GM19463 (cell line): Measurements from ENCODE around the gene UBR4.

ENCODE experiments used
- ATAC-seq: cut with Tn5 transposase; IDR thresholded peaks from one replicate; pipeline ENCODE4 v1.9.1; 2021; ENCODE audit warnings: mild to moderate bottlenecking, moderate library complexity; ENCODE audit not compliant: unreplicated experiment

Gene UBR4

DNA sequence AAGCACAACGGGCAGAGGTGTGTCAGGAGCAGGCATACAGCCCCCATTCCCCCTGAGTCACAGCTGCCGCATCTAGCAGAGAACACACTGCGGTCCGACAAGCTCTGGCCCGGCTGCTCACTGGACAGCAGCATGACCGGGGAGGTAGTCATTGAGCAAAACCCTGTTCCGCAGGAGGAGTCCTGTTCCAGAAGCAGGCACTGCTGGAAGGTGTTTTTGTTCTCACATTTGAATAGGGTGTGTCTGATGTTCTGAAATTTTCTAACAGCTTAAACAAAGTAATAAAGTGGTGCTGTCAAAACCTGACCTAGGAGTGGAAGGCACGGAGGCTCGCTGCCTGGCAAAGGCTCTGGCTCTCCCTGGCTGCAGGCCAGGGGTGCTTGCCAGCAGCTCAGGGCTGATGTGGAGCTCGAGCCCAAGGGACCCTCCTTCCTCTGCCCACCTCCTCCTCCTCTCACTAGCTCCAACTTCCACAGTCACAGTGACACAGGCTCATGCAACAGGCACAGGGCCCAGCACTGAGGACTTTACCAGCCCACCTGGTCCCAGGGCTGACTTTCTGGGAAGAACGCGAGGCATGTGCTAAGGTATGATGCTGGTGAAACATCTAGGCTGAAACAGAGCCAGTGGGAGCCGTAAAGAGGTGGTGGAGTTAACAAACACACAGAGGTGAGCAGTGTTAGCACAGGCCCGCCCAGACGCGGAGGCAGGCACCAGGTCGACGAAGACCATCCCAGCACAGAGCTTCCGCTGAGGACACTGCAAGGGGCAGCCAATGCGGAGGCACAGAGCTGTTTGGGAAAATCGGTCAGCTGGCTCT is 135.0 kb downstream of the UBR4 start:
- no peak for ATAC-seq

GRCh38 chr1:19074361-19074901 is 135.6 kb downstream of the UBR4 start:
- no peak for ATAC-seq

- no peak for ATAC-seq
These were observed 136.5 kb downstream of the UBR4 start for GRCh38 chr1:19073311-19074186.

- no peak for ATAC-seq
These were observed 137.6 kb downstream of the UBR4 start for GRCh38 chr1:19072285-19072981.

GRCh38 chr1:19071674-19072281 is 138.3 kb downstream of the UBR4 start:
- ATAC-seq = no peak

GRCh38 chr1:19070891-19071621 is 139.0 kb downstream of the UBR4 start:
- no peak for ATAC-seq

GRCh38 chr1:19070197-19070651 is 139.8 kb downstream of the UBR4 start:
- no peak for ATAC-seq

GRCh38 chr1:19068639-19069276 is 141.3 kb downstream of the UBR4 start:
- ATAC-seq = no peak

GRCh38 chr1:19067912-19068638 is 142.0 kb downstream of the UBR4 start:
- no peak for ATAC-seq

DNA sequence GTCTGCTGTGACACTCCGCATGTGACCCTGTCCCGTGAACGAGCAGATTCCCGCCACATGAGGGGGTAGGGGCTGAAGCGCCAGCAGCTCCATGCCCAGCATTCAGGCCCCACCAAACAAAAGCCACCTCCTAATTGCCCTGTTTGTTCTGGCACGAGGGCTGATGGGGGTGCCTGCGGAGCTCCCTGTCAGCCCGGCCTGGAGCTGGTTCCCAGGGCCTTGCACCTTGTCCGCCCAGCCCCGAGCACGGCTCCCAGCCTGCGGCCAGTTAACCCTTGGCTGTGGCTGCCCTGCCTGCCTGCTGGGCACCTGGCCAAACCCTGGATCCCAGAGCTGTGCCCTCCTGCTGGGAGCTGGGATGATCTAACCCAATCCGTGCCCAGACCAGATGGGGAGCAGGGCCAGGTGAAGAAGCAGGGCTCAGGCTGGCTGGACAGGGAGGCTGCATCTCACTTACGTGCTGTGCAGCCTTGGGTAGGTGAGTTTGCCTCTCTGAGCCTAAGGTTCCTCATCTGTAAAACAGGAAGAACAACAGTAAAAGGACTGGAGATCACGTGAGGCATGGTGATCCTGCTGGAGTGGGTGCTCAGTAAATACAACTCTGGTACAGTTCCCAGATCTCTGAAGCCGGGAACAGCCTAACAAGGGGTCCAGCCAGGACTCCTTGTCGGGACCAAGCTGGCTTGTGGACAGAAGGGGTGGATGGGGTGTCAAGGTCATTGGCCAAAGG is 142.7 kb downstream of the UBR4 start:
- no peak for ATAC-seq

DNA sequence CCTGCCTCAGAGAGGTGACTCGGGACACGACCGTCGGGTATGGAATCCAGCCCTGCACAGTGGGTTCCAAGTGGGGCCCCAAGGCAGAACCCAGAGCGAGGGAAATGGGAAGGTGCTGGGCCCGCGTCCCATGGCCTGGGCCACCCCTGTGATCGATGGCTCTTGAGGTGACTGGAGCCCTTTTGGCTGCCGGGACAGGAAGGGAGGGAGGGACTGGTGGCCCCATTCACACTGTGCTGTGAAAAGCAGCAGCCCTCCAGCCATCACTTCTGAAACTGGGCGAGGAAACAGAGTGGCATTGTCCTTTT is 143.2 kb downstream of the UBR4 start:
- ATAC-seq = no peak

- no peak for ATAC-seq
These were observed 143.7 kb downstream of the UBR4 start for GRCh38 chr1:19066248-19066873.

DNA sequence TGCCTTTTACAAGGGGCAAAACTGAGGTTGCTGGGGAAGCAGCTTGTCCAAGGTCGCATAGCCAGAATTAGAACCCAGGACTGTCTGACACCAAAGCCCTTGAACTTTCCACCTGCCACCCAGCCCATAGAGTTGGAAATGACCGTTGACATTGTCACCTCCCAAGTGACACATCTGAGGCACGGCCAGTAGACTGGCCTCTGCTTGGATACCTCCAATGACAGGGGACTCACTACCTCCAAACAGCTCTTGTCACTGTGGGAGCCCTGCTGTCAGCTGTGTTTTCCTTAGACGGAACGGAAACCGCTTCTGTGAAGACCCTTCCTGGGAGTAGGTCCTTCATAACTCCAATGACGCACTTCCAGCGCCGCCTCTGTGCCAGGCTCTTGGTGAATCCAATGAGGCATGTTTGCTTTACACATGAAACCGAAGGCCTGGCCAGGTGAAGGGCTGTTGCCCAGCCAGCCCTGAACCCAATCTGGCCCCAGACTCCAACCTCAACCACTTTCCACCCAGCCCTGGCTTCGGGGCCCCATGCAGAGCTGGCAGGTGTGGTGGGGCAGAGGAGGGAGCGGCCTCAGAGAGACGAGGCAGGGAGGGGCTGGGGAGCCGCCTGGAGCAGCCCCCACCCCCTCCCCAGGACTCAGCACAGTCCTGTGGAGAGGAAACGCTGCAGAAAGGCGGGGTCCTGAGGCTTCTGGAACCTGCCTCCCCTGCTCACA is 144.4 kb downstream of the UBR4 start:
- ATAC-seq = no peak

DNA sequence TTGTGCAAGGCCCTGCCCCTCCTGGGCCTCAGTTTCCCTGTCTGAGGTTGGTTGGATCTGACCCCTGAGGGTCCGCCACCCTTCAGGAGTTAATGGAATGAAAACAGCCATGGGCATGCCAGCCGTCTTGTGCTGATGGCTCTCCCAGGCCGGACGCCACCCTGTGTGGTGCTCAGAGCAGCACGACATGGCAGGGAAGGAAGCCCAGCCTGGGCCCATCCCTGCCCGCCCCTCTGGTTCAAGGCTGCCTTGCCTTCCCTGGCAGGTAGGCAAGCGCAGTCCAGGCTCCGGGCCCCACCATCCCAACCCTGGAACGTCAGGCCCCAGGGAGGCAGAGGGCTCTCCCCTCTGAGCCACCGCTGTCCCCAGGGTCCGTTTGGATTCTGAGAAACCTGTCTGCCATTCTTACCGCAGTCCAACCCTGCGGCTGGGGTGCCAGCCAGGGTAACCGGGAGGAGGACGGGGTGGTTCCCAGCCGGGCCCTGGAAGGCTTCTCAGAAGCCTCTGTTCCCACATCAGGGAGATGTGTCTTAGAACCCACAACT is 145.1 kb downstream of the UBR4 start:
- no peak for ATAC-seq

DNA sequence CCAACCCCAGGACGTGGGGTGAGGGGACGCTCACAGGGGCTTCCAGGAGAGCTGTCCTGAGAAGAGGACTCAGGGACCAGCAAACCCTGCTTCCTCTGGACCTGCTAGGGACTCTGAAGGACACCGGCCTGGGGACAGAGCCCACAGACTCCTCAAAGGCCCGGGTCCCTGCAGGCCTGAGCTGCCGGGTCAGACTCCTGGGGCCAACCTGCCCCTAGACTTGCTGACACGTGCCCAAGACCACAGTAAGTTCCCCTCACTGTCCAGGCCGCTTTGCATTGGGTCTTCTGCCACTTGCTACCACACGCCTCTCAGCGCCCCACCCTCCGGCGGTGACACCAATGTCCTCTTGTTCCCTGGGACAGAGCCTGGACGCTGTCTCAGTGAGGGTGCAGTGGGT is 146.9 kb downstream of the UBR4 start:
- no peak for ATAC-seq

DNA sequence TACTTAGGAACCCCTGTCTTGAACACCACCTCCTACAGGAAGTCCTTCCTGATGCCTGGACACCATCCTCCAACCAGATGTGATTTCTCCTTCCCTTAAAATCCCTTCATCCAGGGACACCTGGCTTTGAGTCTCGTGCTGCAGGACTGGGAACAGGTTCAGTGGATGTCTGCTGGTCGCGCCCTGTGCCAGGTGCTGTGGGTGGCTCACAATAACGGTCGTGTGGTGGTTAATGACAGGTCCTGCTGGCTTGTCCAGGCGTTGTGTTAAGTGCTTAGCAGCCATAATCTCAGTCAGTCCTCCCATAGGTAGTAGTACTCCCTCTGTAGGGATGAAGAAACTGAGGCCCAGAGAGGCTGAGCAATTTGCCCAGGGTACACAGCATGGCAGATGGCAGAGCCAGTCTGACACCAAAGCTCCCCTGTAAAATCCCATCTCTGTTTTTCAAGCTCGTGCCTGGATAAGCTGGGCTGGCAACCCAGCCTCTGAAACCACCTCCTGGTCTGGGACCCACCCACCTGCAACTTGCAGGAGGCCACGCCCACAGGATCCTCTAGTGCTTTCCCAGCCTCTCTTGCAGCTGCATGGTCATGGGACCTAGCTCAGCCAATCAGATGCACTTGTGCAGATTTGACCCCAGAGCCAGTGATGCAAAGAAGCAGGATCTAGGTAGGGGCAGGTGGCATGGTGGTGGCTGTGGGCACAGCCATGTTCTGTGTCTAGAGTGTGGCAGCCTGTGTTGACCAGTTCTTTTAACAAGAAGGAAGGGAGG is 147.6 kb downstream of the UBR4 start:
- no peak for ATAC-seq
